Neural cell (in vitro differentiated cells): ENCODE data around the gene TFB1M. TPM values are rescaled to one million over a fixed set of nuclear protein-coding genes. Genes with fewer than 3 reads are reported as not detected.
"Not testable (repeated sequence)": the region's sequence is repeated elsewhere in the genome, so short reads cannot be mapped to it uniquely, and the experiment has no call there.

ENCODE experiments used
- H2AFZ ChIP-seq: fragments of 200-600, 300-800 bp; sonication (generic), shearing (Covaris generic); 2 replicates; pipeline ENCODE4 v1.6.0; 2014; ENCODE audit warnings: low read depth, mild to moderate bottlenecking, antibody characterized with exemption, low read length, moderate library complexity
- H3F3A ChIP-seq: fragments of 200-600 bp; shearing (Covaris generic); 2 replicates; pipeline ENCODE4 v1.6.1; 2016; ENCODE audit warnings: mild to moderate bottlenecking, moderate library complexity, mixed read lengths, antibody characterized with exemption, low read length; ENCODE audit not compliant: insufficient read depth, poor library complexity, severe bottlenecking
- H3K27ac ChIP-seq: fragments of 200-600, 300-800 bp; sonication (generic), shearing (Covaris generic); 2 replicates; pipeline ENCODE4 v1.5.1; 2014; ENCODE audit warnings: mild to moderate bottlenecking, low read length, moderate library complexity
- H3K27me3 ChIP-seq: fragments of 300-800, 200-600 bp; sonication (generic), shearing (Covaris generic); 2 replicates; pipeline ENCODE4 v1.6.0; 2014; ENCODE audit warnings: mild to moderate bottlenecking, low read depth, low read length, moderate library complexity; ENCODE audit not compliant: insufficient read depth
- H3K36me3 ChIP-seq: fragments of 300-800, 200-600 bp; sonication (generic), shearing (Covaris generic); 2 replicates; pipeline ENCODE4 v1.5.1; 2014; ENCODE audit warnings: mild to moderate bottlenecking, antibody characterized with exemption, low read length, moderate library complexity; ENCODE audit not compliant: insufficient read depth
- H3K4me2 ChIP-seq: fragments of 300-800, 200-600 bp; sonication (generic), shearing (Covaris generic); 2 replicates; pipeline ENCODE4 v1.6.0; 2014; ENCODE audit warnings: mild to moderate bottlenecking, low read length
- H3K4me3 ChIP-seq: fragments of 300-800, 200-600 bp; sonication (generic), shearing (Covaris generic); 2 replicates; pipeline ENCODE4 v1.5.1; 2014; ENCODE audit warnings: mild to moderate bottlenecking, low read length, moderate library complexity
- H3K79me2 ChIP-seq: fragments of 200-600 bp; shearing (Covaris generic); replicated peaks from 2 replicates; pipeline ENCODE4 v1.6.0; 2014; ENCODE audit warnings: mild to moderate bottlenecking, low read length, moderate library complexity; ENCODE audit not compliant: insufficient read depth
- H3K9ac ChIP-seq: fragments of 300-800, 200-600 bp; sonication (generic), shearing (Covaris generic); 2 replicates; pipeline ENCODE4 v1.6.1; 2016; ENCODE audit warnings: mild to moderate bottlenecking, low read length, mixed read lengths
- H3K9me2 ChIP-seq: fragments of 200-600 bp; shearing (Covaris generic); 2 replicates; pipeline ENCODE4 v1.6.1; 2016; ENCODE audit warnings: mild to moderate bottlenecking, low read length, mixed read lengths; ENCODE audit not compliant: insufficient read depth
- H3K9me3 ChIP-seq: fragments of 200-600, 300-800 bp; sonication (generic), shearing (Covaris generic); 2 replicates; pipeline ENCODE4 v1.6.1; 2016; ENCODE audit warnings: mild to moderate bottlenecking, mixed run types, low read length, moderate library complexity, mixed read lengths
- H4K20me1 ChIP-seq: fragments of 200-600 bp; shearing (Covaris generic); 2 replicates; pipeline ENCODE4 v1.6.1; 2016; ENCODE audit warnings: mild to moderate bottlenecking, mixed run types; ENCODE audit not compliant: insufficient read depth
- CTCF ChIP-seq: fragments of 450-650 bp; IDR thresholded peaks from 2 replicates; pipeline ENCODE4 v1.5.1; 2014; ENCODE audit warnings: antibody characterized with exemption, mild to moderate bottlenecking, moderate library complexity; ENCODE audit not compliant: poor library complexity, severe bottlenecking
- EP300 ChIP-seq: fragments of 450-650 bp; conservative IDR thresholded peaks from 2 replicates; pipeline ENCODE4 v1.6.1; 2014; ENCODE audit warnings: antibody characterized with exemption, mild to moderate bottlenecking, moderate library complexity; ENCODE audit not compliant: poor library complexity, severe bottlenecking
- EZH2 ChIP-seq: fragments of 200-600, 300-800 bp; shearing (Covaris generic), sonication (generic); IDR thresholded peaks from 2 replicates; pipeline ENCODE4 v1.6.1; 2014; ENCODE audit warnings: antibody characterized with exemption, low read length, borderline replicate concordance, mild to moderate bottlenecking; ENCODE audit not compliant: insufficient read depth, poor library complexity, severe bottlenecking
- MXI1 ChIP-seq: fragments of 450-650 bp; conservative IDR thresholded peaks from 2 replicates; pipeline ENCODE4 v1.6.1; 2014; ENCODE audit warnings: antibody characterized with exemption, mild to moderate bottlenecking; ENCODE audit not compliant: poor library complexity, severe bottlenecking
- POLR2AphosphoS5 ChIP-seq: IDR thresholded peaks from 2 replicates; pipeline ENCODE4 v1.6.1; 2012
- RAD21 ChIP-seq: fragments of 450-650 bp; conservative IDR thresholded peaks from 2 replicates; pipeline ENCODE4 v1.6.1; 2014; ENCODE audit warnings: antibody characterized with exemption, mild to moderate bottlenecking, moderate library complexity
- REST ChIP-seq: IDR thresholded peaks from 2 replicates; pipeline ENCODE4 v1.6.1; 2012; ENCODE audit warnings: borderline replicate concordance
- SMC3 ChIP-seq: fragments of 450-650 bp; conservative IDR thresholded peaks from 2 replicates; pipeline ENCODE4 v1.6.1; 2014; ENCODE audit warnings: antibody characterized with exemption, mild to moderate bottlenecking, moderate library complexity; ENCODE audit not compliant: poor library complexity
- TAF1 ChIP-seq: IDR thresholded peaks from 2 replicates; pipeline ENCODE4 v1.6.1; 2012; ENCODE audit warnings: low read depth
- polyA minus RNA-seq: library from RNA; depleted of rRNA, polyadenylated mRNA; stranded (reverse); fragments of >200 nt; gene quantifications from 2 replicates; pipeline ENCODE4 v1.2.3, GENCODE V29; 2014
- polyA plus RNA-seq: library from polyadenylated mRNA; depleted of rRNA; stranded (reverse); fragments of >200 nt; gene quantifications from 2 replicates; pipeline ENCODE4 v1.2.3, GENCODE V29; 2014

TFB1M gene
- polyA plus RNA-seq (13.0 and 15.5 TPM in 2 replicates), polyA minus RNA-seq (19.0 and 25.4 TPM in 2 replicates)

- Histone ChIP-seq H3K4me2 (peak within 1 kb of the TSS; percentile 67), H3K4me3 (peak within 1 kb of the TSS; percentile 84), H3K9ac (peak within 1 kb of the TSS; percentile 77), H3K27ac (peak within 1 kb of the TSS; percentile 57), H4K20me1 (no peaks in the 10 kb centered on the region), H3F3A (no peaks in the 10 kb centered on the region), H3K27me3 (no peaks in the 10 kb centered on the region), H3K79me2 (peaks cover 7% of the 10 kb centered on the region), H3K9me2 (no peaks in the 10 kb centered on the region), H3K9me3 (no peaks in the 10 kb centered on the region), H3K36me3 (no peaks in the 10 kb centered on the region), H2AFZ (peak within 1 kb of the TSS; percentile 66)
- TF ChIP-seq EZH2 (no peak), TAF1 (no peak), SMC3 (peak; percentile 53), POLR2AphosphoS5 (peak; percentile 93), REST (peak; percentile 44), EP300 (no peak), MXI1 (peak; percentile 87), RAD21 (peak; percentile 37), CTCF (no peak)
These were observed at the start of gene TFB1M for GRCh38 chr6:155314092-155314772. TSS of gene TFB1M (minus strand) at chr6:155314484. CDS start at chr6:155314428, 56 bp downstream.

- H3F3A ChIP-seq, H3K9me3 ChIP-seq, H3K9ac ChIP-seq, H2AFZ ChIP-seq, H3K4me3 ChIP-seq, H4K20me1 ChIP-seq, H3K79me2 ChIP-seq, H3K36me3 ChIP-seq, H3K27me3 ChIP-seq, H3K9me2 ChIP-seq, H3K4me2 ChIP-seq, H3K27ac ChIP-seq: not testable (repeated sequence)
These were observed 49.7 kb upstream of the TFB1M start for GRCh38 chr6:155364021-155364420.

GRCh38 chr6:155362968-155363632 is 48.8 kb upstream of the TFB1M start:
- not testable (repeated sequence) for H4K20me1 ChIP-seq, H3F3A ChIP-seq, H3K9me3 ChIP-seq, H2AFZ ChIP-seq, H3K4me3 ChIP-seq, H3K27ac ChIP-seq, H3K4me2 ChIP-seq, H3K9ac ChIP-seq, H3K9me2 ChIP-seq, H3K36me3 ChIP-seq, H3K79me2 ChIP-seq, H3K27me3 ChIP-seq
